Stimulated activated CD4-positive, alpha-beta T cell treated with anti-CD3 and anti-CD28 coated beads, Interleukin-15, amount 100 ng/mL, for 1 hour (primary cell): ENCODE measurements around the gene MCF2L2.

ENCODE experiments used
- DNase-seq, 2 donors: peaks; one replicate each; pipeline ENCODE4 v3.0.0-alpha.2; 2020; ENCODE audit warnings: low read depth in 1 of 2, low spot score in 1 of 2

MCF2L2 gene

DNA sequence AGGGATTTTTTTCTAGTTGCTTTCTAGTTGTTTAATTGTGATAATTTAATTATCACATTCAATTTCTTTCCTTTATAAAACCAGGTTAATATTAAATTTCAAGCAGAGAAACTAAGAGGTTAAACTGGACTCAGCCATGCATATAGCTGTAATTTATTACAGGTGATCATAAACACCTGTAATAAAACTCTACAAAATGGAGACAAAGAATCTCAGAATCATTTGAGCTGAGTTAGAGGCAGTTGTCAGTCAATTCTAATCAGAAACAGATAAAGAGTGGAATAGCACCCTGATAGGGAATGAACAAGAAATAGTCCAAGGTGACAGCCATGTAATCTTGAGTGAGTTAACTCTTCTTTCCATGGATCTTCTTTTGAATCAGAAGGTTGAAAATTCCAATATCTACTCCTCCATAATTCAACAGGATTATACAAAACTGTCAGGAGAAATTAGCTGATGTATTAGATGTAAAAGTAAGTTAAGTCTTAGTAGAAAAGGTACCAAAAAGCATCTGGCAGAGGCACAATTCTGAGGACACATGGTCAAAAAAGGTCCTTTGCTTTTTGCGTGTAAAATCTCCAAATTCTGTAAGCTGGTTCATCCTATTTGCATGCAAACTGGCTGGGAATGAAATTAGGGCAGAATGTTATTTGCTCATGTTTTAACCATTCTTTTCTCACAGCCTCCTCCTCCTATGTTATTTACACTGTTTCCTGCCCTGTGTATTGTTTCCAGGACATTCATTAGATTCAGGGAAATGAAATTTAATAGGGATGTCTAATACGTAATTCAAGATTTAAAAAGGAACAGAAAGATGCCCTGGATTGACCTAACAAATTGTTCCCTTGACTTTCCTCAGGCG, 214.8 kb downstream of the MCF2L2 start:
- no peak for DNase-seq

DNA sequence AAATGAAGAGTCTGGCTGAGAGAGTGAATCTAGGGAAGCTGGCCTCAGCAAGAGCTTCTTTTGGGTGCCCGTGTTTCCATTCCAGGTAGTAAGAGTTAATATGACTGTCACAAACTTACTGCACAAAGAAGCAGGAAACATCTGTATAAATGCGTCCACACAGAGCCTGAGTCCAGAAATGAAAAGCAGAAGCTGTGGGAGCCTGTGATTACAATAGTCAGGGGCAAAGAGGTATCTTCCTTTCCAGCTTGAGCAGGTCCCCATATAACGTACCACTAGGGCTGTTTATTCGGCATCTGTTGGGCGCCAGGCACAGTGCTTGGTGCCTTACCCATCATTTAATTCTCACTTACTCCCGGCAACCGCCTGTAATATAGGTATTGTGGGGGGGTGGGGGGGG, 215.9 kb downstream of the MCF2L2 start:
- no peak for DNase-seq

DNA sequence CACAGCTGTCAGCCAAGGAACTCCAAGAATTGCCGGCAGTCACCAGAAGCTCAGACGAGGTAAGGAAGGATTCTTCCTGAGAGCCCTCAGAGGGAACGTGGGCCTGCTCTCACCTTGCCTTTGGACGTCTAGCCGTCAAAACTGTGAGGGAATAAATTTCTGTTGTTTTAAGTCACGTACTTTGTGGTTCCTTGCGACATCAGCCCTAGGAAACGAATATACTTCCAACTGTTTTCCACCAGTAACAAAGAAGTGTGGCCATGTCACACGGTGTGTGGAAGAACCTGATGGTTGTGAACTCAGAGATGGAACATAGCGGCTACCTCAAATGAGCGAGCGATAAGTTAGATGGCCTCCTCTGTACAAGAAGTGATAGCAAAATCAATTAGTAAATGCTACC, 216.3 kb downstream of the MCF2L2 start:
- DNase-seq, result no peak

DNA sequence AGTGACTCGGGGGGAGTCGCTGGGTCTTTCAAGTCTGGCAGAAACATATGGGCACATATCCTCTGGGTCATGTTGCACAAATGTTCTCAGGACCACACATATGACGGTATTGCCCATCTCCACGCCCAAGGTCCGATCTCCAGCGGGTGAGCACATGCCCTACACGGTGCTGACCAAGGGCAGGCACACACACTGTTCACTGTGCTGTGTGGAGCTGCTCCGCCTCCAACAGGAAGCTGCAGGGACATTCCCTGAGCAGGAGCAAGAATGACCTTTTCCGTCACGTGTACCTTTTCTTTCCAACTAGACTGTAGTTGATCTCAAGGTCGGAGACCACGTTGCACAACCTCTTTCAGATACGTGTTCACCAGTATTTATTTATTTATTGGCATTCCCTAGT, 217.1 kb downstream of the MCF2L2 start:
- DNase-seq, result no peak

DNA sequence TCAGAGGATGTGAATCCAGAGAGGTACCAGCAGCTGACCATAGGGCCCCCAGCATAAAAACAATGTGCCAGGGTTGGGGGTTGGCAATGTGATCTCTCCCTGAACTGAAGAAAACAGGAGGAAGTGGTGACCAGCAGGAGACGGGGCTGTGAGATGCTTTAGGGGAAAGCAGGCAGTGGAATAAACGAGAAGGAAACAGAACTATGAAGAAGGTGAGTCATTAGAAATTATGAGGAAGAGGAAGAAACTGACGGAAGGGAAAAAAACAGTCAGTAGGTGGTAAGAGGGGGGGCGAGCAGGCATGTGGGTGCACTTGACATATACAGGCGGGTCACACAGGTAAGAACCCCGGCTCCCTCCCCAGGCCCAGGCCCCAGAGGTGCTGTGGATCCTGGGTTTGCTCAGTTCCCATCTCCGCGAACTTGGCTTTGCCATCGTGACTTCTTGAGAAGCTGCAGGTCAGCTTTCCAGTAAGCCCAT, 217.5 kb downstream of the MCF2L2 start:
- no peak for DNase-seq

DNA sequence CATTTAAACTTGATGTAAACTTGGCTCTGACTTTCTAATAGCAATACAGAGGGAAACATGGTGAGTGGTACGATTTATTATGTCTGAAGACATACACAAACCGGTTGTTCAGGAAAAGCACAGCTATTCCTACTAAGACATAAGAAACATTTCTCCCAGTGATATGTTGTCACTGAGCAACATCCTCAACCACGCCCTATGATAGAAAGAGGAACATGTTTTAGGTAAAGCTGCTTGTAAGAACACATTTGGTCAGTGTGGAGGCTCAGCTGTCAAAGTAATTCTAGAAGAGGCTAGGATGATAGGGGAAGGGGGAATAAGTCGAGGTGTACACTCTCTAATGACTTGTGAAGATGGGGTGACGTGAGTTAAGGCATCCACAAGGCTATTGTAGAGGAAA, 218.1 kb downstream of the MCF2L2 start:
- no peak for DNase-seq

DNA sequence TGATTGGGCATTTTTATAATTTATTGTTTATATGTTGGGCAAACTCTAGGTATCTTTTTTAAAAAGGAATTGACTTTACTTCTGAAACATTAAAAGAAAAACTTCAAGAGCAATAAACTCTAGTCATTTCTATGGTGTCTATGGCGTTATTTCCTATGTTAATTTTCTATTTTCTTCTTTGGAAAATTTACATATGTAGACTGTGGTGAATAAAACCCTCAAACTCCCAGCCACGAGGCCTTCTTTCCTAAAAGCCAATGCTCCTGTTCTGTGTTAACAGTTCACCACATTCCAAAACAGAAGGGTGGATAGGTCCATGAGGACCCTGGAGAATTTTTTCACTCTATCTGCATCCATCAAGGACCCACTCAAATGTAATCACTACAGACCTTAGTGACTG, 219.6 kb downstream of the MCF2L2 start:
- DNase-seq, result no peak

DNA sequence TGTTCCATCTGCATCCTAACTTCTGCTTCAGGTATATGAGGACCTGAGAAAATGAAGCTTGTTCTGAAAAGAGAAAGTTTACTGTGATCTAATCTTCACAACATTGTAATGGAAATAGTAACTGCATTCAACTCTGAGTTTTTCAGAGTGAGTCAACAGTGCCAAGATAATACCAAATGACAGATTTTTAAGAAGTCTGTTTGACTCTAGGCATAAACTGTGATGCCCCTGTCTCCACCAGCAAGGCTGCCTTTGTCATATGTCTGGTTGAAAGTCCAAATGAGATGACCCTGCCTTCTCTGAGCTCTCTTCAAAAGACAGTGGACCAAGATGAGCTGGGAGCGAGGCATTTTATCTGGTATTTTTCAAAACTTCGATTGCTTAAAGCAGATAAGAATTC, 220.2 kb downstream of the MCF2L2 start:
- DNase-seq, result no peak

DNA sequence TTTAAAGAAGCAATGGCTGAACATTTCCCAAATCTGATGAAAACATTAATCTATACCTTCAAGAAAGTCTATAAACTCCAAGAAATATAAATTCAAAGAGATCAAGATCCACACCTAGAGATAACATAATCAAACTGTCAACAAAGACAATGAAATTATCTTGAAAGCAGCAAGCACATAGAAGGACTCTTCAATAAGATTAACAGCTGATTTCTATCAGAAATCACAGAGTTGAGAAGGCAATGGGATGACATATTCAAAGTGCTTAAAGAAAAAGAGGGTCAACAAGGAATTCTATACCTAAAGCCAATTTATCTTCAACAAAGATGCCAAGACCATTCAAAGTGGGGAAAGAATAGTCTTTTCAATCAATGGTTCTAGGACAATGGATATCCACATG, 224.7 kb downstream of the MCF2L2 start:
- no peak for DNase-seq

DNA sequence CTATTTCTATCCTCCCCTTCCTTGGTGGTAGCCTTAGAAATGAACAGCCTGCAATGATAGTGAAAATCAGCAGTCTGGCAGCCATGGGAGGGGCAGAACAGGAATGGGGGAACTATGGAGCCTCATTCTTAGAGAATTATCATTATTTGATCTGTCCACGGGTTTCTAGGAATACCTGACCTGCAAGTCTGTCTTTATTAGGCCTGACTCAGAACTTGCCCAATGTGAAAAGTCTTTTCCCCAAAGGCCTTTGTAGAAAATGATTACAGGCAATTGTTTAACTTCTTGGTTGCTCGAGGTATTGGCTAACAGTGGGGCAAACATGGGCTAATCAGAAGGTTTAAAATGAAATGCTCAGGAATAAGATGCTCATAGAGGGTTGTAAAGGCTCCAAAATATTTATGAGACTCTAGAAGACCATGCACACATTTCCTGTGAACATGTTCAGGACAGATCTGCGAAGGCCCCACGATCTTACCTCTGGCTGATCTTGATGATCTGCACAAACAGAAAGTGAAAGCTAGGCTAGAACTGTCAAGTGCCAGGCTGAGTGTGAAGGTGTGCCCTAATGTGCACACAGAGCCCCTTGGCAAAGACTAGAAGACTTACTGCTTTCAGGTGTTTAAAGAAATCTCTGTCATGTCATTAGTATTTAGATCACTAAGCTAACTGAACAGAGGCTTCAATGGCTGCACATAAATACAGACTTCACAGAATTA, 226.3 kb downstream of the MCF2L2 start:
- DNase-seq, result no peak

DNA sequence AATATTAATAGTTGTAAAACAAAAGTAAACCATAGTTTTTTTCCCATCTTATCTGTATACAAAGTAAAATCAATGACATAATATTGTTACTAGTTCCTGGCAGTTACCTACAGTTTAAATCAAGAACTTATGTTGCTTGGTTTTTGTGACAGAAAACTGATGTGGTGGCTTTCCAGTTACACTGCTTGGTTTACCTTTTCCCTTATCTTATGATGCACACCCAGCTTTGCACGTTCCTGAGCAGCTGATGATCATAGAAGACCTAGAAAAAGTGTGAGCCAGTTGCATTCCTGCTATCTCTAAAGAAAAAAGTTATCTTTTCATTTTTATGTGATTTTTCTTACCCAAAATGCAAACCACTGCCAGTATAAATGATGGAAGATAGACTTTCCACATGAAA, 229.5 kb downstream of the MCF2L2 start:
- DNase-seq, result no peak

DNA sequence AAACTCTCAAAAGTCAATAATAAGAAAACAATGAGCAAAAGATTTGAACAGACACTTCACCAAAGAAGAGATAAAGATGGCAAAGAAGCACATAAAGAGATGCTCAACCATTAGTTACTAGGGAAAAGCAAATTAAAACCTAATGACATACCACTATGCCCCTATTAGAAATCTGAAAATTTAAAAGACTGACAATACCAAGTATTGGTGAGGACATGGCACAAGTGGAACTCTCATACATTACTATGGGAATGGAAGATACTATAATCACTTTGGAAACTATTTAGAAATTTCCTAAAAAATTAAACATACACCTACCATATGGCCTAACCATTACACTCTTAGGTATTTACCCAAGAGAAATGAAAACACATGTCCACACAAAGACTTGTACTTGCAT, 230.7 kb downstream of the MCF2L2 start:
- no peak for DNase-seq

DNA sequence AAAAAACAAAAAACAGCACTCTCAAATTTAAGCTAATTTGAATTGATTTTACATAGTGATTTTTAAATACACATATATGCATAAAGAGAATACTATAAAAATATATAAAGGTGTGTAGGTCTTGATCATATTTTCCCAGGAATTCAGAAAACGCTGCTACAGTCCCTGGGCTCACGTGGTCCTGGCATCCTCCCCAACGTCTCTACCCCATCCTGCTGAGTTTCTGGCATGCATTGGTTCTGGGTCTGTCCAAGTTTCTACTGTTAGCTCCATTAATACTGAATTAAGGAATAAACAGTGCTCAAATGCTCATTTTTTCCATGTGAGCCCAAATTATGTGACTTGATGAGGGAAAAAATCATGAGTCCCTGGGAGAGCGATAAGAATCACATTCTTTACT, 233.2 kb downstream of the MCF2L2 start:
- no peak for DNase-seq

DNA sequence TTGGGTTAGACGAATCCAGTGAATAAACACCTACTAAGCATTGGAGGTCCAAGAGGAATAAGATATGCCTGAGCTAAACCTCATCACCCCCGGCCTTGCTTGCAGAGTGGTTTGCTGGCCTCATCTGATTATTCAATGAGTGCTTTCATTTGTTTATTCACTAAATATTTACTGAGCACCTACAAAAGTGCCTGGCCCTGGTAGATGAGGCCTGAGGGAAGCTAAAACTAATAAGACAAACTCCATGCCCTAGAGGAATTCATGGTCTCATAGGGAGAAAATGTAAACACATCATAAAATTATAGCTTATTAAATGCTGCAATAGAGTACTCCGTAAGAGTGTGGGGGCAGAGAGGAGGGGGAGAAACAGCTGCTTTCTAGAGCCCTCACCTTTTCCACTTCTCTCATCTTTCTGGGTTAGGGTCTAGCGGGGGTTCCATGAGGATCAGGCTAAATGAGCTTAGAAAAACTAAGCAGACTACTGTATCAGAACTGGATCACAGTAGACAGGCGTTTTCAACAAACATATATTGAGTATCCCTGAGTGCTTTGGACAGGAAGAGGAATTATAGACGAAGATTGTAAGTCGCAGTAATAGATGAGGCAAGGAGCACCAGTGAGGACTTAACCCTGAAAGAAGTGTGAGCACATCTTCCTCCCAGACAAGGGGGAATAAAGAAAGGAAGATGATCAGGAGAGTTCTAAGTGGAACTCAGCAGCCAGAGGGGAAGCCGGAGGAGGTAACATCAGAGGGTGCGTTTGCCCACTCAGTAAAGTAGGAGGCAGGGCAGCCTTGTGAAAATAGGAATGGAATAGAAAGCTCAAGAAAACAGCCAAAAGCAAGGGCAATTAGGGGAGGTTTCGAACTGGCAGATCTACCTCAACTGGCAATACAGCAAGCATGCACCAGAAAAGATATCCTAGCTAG, 234.4 kb downstream of the MCF2L2 start:
- DNase-seq, result no peak

DNA sequence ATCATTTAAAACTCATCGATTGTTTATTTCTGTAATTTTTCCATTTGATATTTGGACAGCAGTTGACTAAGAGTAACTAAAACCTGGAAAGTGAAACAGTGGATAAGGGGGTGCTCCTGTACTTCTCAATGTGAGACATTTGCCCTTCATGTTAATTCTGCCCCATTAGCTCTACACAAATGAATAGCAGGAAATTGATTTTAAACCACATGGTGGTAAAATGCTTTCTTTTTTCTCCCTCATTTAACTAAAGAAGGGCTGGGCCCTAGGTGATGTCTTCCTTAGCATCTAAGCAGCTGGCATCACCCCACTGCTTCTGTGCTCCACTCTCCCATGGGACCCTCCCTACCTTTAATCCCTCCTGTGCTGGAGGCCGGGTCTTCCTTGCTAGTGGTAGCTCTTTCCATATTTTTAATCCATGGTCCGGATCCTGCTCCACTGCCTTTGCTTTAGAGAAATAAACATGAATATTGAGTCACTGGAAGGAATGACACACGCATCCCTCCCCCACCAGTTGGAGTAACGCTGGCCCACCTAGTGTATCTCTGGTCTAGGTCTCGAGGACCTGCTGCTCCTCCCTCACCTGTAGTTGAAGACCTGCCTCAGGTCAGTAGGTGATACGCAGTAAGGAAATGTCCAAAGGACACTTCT, 235.6 kb downstream of the MCF2L2 start:
- no peak for DNase-seq

DNA sequence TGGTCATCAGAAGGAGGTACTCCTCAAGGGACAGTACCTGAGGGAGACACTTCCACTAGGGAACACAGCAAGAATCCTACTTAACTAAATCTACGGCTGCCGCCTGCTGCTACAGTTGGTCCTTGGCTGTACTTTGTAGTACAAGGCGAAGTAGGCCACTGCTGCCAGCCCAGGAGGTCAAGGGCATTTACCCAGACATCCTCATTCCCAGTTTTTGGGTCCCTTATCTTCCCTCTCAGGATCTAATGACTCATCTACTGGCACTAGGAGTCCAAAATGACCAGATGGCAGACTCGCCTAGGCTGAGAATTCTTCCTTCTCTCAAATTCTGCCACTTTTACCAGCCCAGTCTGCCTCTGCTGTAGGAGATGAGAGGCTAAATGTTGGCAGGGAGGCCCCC, 238.8 kb downstream of the MCF2L2 start:
- DNase-seq, result no peak

DNA sequence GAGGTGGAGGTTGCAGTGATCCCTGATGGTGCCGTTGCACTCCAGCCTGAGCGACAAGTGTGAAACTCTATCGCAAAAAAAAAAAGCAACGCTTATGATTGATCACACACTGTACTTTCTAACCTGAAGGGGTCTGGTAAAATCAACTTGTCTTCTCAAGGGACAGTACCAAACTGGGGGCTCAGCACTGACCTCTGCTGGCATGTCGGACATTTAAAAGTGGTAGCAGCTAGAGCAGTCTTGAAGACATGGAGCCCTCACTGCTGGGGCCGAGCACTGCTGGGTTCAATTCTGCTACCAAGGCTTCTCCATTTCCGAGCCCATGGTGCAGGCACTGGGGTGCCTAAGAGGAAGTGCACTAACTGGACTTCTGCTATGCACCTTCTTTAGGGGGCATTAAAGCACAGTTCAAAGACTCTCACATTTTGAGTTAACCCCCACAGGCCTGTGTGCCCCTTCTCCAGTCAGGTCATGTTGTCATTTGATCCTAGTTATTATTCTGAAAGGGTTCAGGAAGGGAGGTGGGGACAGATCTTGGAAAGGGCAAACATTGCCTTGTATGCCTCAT, 239.4 kb downstream of the MCF2L2 start:
- DNase-seq, result no peak

DNA sequence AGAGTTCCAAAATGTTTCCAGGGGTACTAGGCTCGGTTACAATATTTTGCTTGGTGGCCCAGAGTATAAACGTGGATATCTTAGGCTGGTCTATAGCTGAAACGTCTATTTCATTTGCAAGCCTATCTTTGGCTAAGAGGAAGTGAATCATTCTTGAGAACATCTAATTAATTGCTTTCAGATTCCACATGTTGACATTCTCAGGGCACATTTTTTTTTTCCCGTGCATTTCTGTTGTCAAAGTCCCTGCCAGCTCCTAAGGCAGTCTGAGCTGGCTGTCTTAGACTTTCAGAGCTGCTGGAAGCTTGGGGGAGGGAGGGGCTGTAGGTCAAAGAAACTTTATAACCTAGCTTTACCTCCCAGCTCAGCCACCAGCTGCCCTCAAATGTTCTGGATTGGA, 242.7 kb downstream of the MCF2L2 start:
- no peak for DNase-seq

DNA sequence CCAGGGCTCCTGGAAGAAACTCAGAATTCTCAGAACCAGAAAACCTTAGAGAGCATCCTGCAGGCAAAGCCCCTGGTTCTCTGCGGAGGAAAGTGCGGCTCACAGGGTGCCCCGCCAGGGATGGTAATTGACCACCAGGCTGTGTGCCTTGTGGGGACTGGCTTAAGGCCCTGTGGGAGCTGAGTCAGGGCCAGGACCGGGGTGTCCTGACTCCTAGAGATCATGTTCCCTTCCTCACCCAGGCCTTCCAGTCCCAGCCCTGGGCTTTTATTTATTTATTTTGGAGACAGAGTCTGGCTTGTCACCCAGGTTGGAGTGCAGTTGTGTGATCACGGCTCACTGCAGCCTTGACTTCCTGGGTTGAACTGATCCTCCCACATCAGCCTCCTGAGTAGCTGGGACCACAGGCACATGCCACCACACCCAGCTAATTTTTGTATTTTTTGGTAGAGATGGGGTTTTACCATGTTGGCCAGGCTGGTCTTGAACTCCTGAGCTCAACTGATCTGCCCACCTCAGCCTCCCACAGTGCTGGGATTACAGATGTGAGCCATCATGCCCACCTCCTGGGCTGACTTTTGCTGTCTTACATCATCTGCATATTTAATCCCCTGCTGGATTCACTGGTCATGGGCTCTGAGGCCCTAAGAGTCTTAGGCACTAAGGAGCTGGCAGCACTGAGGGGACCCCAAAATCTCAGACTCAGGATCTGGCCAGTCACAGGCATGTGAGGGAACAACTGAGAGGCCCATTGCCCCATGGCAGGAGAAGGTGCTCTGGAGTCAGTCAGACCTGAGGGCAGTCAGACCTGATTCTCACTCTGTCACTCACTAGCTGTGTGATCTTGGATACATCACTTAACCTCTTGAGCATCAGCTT, 245.4 kb downstream of the MCF2L2 start:
- DNase-seq, result no peak

DNA sequence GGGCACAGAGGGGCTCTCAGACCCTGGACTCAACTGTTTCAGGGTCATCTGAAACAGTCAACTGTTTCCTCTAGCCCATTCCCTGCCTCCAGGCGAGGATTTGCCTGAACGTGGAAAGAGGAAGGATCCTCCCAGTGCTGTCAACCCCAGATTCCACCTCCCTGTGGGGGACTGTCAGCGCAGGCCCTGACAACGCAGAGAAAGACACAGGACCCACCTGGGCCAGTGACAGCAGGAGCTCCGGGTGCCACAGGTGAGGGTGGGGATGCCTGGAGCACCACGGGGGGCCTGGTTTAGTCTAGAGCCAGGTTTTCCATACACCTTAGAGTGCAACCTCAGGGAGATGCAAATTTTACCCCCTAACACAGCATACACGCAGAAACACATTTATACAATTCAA, 246.3 kb downstream of the MCF2L2 start:
- DNase-seq, result no peak
